ENCODE data around the gene PRKCG.

The PRKCG gene

DNA sequence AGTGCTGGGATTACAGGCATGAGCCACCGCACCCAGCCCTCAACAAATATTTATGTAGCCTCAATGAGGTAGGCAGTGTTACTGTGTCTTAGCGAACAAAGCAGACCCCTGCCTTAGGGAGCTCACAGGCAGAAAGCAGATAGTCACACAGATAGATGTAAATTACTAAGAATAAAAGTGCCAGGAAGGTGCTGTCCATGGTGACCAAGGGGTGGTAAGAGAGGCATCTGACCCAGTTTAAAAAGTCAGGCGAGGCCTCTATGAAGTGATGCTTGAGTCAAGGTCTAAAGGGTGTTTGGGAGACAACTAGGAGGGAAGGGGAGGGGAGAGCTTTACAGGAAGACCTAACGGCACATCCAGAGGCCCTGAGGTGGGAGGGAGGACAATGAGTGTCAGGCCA lies 14.7 kb downstream of the PRKCG start:
- in situ Hi-C loops (cut with HindIII; ENCODE audit: low sequenced_read_pairs) = no loop called here

- in situ Hi-C loops (cut with HindIII; ENCODE audit: low sequenced_read_pairs) = no loop called here
These were observed 15.5 kb downstream of the PRKCG start for GRCh38 chr19:53897459-53897858.

GRCh38 chr19:53898166-53898565 lies 16.2 kb downstream of the PRKCG start:
- in situ Hi-C loops (cut with HindIII; ENCODE audit: low sequenced_read_pairs) = no loop called here

- in situ Hi-C loops (cut with HindIII; ENCODE audit: low sequenced_read_pairs) = no loop called here
These were observed 16.8 kb downstream of the PRKCG start for GRCh38 chr19:53898636-53899341.

GRCh38 chr19:53900191-53900860 lies 18.3 kb downstream of the PRKCG start:
- in situ Hi-C loops (cut with HindIII; ENCODE audit: low sequenced_read_pairs) = no loop called here

DNA sequence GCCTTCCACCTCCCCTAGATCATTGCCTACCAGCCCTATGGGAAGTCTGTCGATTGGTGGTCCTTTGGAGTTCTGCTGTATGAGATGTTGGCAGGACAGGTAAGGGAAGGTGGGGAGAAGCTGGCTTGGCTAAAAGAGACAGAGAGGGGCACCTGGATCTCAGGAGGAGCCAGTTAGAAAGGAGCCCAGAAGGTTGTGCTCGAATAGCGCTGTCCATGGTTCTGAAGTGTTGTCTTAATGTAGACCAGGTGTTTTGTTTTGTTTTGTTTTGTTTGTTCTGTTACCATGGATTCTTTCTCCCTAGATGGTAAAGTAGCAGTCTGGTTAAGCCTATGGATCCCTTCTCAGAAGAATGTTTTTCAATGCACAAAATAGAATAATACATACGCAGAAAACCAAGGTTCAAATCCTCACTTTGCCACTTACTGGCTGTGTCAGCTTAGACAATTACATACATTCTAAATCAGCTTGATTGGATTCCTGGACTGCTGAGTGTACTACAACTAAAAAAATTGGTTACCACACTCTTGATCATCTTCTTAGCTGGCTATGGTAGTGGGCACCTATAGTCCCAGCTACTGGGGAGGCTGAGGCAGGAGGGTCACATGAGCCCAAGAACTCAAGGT lies 21.2 kb downstream of the PRKCG start:
- in situ Hi-C loops (cut with HindIII; ENCODE audit: low sequenced_read_pairs) = no loop called here

DNA sequence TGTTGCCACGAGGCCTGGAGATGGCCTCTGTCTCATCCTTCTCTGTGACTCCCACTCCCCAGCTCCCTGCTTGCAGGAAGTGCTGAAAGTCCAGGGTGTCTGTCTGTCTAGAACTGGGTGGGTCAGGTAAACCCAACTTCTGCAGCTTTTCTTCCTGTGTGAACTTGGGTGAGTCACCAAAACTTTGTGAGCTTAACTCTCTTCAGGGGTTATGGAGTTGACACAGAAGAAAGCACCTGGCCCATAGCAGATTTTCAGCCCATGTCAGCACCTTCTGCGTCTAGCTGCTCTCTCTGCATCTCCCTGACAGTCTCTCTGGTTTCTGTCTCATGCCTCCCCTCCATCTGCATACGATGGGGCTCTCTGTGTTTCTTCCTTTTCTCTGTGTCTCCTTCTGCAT lies 22.9 kb downstream of the PRKCG start:
- in situ Hi-C loops (cut with HindIII; ENCODE audit: low sequenced_read_pairs) = no loop called here

GRCh38 chr19:53905787-53906186 lies 23.8 kb downstream of the PRKCG start:
- in situ Hi-C loops (cut with HindIII; ENCODE audit: low sequenced_read_pairs) = no loop called here

- in situ Hi-C loops (cut with HindIII; ENCODE audit: low sequenced_read_pairs) = no loop called here
These were observed 24.5 kb downstream of the PRKCG start for GRCh38 chr19:53906211-53907192.

- in situ Hi-C loops (cut with HindIII; ENCODE audit: low sequenced_read_pairs) = no loop called here
These were observed 25.2 kb downstream of the PRKCG start for GRCh38 chr19:53907193-53907581.

DNA sequence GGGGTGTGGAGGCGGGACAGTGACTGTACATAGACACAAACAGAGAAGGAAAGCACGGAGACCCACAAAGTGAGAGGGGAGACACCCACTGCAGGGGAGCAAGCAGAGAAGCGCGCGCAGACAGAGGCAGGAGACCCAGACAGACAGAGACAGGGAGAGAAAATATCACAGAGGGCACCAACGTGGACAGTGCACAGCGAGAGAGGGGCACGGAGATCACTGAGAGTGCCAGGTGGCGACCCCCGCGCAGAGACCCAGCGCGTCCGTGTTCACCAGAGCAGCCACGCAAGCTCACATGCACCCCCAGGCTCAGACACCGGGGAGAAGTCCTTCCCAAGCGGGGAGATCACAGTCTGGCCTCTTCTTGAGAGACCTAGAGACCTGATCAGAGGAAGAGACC lies 25.7 kb downstream of the PRKCG start:
- in situ Hi-C loops (cut with HindIII; ENCODE audit: low sequenced_read_pairs) = no loop called here

DNA sequence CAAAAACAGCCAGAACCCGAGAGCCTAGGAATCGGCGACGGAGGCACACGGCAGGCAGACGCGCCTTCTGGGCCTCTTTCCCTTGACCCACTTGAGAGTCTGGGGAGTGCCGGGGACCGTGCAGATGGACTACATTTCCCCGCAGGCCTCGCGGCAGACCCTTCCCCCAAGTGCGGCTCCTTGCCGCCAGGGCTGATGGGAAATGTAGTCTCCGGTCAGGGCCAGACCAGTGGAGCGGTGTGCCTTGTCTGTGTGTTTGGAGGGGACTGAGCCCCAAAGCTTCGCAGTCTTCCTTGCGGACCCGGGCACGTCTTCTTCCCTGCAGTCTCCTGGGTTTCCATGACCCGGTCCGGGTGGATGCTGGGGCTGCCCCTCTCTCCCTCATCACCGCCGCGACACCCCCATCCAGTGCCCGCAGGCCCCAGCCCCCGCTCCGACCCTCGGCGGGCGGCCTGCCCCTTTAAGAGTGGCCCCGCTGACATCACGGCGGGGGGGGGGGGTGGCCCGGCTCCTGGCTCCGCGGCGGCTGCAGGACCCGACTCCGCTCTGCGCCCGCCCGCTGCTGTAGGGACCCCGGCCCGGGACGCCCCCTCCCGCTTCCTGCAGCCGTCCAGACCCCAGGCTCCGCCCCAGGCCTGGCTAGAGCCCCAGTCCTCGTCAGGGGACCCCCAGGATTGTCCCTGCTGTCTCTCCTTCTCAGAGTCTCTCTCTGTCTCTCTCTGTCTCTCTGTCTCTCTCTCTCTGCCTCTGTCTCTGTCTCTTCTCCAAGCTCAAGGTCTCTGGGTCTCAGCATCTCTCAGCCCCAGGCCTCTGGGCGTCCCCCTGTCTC lies 26.3 kb downstream of the PRKCG start:
- in situ Hi-C loops (cut with HindIII; ENCODE audit: low sequenced_read_pairs) = no loop called here

DNA sequence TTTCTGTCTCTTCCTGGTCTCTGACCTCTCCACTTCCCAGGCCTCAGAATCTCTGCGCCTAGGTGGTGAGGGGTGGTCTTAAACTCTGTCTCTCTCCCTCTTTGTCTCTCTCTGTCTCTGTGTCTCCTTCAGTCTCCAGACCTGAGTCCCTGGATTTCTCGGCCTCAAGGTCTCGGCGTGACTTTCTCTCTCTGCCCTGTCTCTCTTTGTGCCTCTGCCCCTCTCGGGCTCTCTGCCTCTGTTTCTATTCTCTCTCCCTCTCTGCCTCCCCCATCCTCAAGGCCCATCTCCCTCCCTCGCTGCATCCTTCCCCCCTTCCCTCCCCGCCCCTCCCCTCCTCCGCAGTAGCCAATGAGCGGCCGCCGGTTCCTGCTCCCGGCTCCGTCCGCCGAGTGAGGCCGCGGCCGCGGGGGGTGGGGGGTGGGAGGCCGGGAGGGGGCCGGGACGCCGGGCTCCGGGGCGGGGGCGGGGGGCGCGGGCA lies 27.0 kb downstream of the PRKCG start, which contains the start of gene CACNG7:
Gene CACNG7, plus strand, starts transcription at position 344 of the 481 bp plus-strand sequence. CDS start 3,554 bp downstream, outside the sequence.
- in situ Hi-C loops (cut with HindIII; ENCODE audit: low sequenced_read_pairs) = no loop called here

GRCh38 chr19:53909471-53910169 lies 27.6 kb downstream of the PRKCG start:
- in situ Hi-C loops (cut with HindIII; ENCODE audit: low sequenced_read_pairs) = no loop called here

DNA sequence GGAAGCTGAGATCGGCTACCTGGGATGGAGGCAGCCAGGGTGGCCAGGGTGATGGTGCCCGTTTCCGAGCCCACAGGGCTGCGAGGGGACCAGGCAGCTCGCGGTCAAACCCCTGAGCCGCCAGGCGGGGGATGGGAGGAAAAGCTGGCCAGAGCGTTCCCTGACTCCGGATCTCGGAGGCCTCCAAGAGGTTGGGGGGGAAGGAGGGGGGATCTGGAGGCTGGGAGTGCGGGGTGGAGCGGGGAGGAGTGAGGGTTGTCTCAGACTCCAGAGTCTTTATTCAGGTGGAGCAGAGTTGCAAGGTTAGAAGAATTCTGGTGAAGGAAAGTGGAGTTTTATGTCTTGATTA lies 28.1 kb downstream of the PRKCG start:
- in situ Hi-C loops (cut with HindIII; ENCODE audit: low sequenced_read_pairs) = no loop called here

- in situ Hi-C loops (cut with HindIII; ENCODE audit: low sequenced_read_pairs) = no loop called here
These were observed 30.7 kb downstream of the PRKCG start for GRCh38 chr19:53912653-53913052.

DNA sequence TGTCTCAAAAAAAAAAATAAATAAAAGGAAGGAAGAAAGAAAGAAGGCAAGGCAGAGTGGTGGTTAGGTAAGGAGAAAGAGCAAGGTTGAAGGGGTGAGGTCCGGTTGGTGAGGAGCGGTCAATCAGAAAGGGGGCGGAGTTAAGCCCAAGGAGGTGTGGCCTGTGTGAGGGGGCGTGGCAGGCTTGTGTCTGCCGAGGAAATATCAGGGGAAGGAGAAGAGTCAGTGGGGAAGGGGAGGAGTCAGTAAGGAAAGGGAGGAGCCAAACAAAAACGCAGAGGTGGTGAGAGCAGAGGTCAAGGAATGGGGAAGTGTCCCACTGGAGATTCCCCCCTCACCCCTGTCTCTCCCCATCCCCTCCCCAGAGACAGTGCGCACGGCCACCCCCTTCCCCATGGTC lies 33.0 kb downstream of the PRKCG start:
- in situ Hi-C loops (cut with HindIII; ENCODE audit: low sequenced_read_pairs) = no loop called here

DNA sequence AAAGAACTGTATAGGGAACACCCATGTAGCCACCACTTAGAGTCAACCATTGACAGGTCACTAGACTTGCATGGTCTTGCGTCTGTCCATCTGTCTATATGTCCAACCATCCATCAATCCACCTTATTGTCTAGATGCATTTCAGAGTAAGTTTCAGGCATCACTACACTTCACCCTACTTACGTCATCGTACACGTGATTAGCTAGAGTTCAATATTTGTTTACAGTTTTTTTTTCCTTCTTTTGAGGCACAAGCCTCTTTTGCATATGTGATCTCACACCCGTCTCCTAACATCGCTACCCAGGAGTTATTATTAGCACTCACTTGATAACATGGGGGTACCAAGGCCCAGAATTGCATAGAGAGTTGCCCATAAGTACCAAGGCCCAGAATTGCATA lies 34.0 kb downstream of the PRKCG start:
- in situ Hi-C loops (cut with HindIII; ENCODE audit: low sequenced_read_pairs) = no loop called here

DNA sequence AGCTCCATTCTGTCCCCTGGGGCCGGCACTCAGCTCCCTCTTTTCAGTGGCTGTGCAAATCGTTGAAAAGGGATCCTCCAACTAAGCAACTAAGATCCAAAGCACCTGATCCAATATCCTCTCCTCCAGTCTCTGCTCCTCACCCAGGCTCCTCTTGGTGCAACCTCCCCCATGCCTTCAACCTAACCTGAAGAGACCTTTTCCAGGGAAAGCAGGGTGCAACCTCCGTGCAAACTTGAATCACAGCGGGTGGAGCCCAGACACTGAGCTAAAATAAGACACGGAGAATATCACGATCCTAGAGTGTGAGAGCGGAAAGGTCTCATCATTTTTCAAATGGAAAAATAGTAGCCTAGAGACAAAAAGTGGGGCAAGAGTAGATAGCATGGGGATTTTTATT lies 35.4 kb downstream of the PRKCG start:
- in situ Hi-C loops (cut with HindIII; ENCODE audit: low sequenced_read_pairs) = no loop called here
